ENCODE data around the gene ZCCHC2. TPM values are rescaled to one million over a fixed set of nuclear protein-coding genes. Genes with fewer than 3 reads are reported as not detected.

Gene ZCCHC2
- total RNA-seq: 10 to 100 TPM; 31.9 to 39.5 (median 35.7) TPM

DNA sequence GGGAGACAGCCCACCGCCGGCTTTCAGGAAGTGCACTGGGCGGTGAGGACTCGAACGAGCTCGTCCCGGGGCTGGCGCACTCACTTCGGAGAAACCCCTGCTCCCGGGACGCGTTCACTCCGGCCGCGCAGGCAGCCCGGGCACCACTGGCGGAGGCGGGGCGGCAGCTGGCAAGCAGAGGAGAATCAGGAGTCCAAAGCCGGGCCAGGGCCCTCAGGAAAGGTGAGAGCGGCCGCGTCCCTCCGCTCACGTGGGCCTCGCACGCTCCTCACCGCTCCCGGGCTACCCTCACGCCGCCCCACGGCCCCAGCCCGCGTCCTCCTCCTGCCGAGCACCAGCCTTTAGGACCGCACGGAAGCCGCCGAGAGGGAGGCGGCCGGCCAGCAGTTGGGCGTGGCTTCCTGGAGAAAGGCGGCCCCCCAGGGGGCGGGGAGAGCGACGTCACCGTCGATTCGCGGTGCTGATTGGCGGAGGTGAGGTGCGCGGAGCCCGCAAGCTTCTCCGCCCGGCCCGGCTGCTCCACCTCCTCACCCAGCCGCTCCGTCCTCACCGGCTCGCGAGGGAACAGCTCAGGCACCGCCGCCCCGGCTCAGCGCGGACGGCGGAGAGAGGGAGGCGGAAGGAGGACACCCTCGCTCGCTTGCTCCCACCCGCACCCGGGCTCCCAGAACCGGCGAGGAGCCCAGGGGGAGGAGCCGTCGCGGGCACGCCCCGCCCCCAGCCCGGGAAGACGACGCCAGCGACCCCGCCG, at the start of gene ZCCHC2:
ZCCHC2 (plus strand) TSS at position 522 of the 751 bp plus-strand sequence. CDS start 400 bp downstream, outside the sequence.
- no peaks in the 10 kb centered on the region for H3K9me3 Mint-ChIP-seq
- H3K36me3 Mint-ChIP-seq (ENCODE audit: insufficient read depth): peaks cover 9% of the 10 kb centered on the region
- DNase-seq: peak; percentile 99
- peaks cover 37% of the 10 kb centered on the region for H3K4me1 Mint-ChIP-seq (ENCODE audit: low read depth)
- H3K4me3 Mint-ChIP-seq: peak within 1 kb of the TSS; percentile 98
- H3K27me3 Mint-ChIP-seq (ENCODE audit: low read depth): no peaks in the 10 kb centered on the region
- peak; percentile 79 to 80 for ATAC-seq

DNA sequence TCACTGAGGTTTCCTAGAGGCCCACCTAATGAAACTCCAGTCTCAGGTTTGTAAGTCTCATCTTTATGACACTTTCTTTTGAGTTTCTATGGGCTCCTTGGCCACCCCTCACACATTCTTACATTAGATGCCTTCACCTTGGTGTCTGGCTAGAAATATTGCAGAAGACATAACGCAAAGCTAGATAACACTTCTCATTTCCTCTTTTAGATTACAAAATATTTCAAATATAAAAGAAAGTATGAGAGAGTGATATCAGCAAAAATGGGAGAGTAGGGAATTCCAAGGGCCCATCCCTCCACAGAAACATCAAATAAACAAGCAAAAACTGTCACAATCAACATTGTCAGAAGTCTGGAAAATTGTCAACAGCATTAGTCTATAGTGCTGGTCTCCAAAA, 43.3 kb upstream of the ZCCHC2 start:
- Mint-ChIP-seq H3K4me1 (ENCODE audit: low read depth) (no peaks in the 10 kb centered on the region), H3K4me3 (no peak overlapping the region), H3K27me3 (ENCODE audit: low read depth) (peaks cover 31% of the 10 kb centered on the region), H3K9me3 (peaks cover 22% of the 10 kb centered on the region), H3K36me3 (ENCODE audit: insufficient read depth) (no peaks in the 10 kb centered on the region)
- ATAC-seq (no peak), DNase-seq (no peak)

DNA sequence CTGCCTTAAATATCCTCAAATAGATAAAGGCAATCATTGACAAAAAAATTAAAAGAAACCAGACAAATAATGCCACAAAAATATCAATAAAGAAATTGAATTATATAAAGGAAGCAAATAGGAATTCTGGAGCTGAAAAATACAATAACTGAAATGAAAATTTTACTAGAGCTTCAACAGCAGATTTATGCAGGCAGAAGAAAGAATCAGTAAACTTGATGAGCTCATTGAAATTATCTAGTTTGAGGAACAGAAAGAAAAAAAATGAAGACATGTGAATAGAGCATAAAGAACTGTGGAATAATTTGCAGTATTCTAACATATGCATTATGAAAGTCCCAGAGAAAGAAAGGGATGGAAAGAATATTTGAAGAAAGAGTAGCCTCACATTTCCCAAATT, 41.9 kb upstream of the ZCCHC2 start:
- Mint-ChIP-seq H3K9me3 (peaks cover 22% of the 10 kb centered on the region), H3K4me1 (ENCODE audit: low read depth) (peaks cover 2% of the 10 kb centered on the region), H3K36me3 (ENCODE audit: insufficient read depth) (no peaks in the 10 kb centered on the region), H3K4me3 (no peak overlapping the region), H3K27me3 (ENCODE audit: low read depth) (peaks cover 33% of the 10 kb centered on the region)
- no peak for DNase-seq
- no peak for ATAC-seq

DNA sequence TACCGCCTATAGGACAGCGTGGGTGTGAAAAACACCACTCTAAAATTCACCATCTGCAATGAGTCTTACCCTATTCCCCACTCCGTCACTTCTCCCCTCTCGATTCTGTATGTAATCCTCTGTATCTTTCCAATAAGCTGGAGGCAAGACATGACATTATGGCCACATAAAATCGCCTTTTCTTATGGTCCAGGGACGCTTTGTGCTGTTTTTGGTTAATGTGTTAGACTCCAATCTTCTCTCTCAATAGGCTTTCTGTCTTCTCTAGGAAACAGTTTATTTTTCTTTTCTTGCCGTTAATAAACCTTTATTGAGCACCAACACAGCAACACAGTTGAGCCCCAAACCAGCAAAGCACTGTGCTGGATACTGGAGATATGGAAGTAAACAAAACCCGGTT, 37.9 kb upstream of the ZCCHC2 start:
- no peak for DNase-seq
- H3K36me3 Mint-ChIP-seq (ENCODE audit: insufficient read depth): no peaks in the 10 kb centered on the region
- H3K27me3 Mint-ChIP-seq (ENCODE audit: low read depth): peaks cover 21% of the 10 kb centered on the region
- peaks cover 2% of the 10 kb centered on the region for H3K4me1 Mint-ChIP-seq (ENCODE audit: low read depth)
- H3K4me3 Mint-ChIP-seq: no peak overlapping the region
- H3K9me3 Mint-ChIP-seq: peaks cover 21% of the 10 kb centered on the region
- no peak for ATAC-seq

DNA sequence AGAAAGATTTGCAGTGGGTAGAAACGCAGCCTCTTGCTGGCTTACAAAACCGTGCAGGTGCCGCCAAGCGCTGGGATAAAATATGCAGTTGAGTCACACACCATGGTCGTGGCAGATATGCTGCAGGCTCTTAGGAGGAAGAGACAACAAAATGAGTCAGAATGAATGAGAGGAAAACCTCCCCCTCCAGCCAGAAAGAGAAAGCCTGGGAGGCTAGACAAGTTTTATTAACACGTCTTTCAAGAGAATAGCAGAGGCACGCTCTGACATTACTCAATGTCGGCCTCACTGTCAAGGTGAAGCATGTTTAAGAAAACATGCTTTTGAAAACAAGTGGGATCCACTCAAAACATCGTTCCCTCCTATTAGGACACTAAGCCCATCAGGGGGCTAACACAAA, 37.1 kb upstream of the ZCCHC2 start:
- ATAC-seq: peak; percentile 49 to 65
- Mint-ChIP-seq H3K4me1 (ENCODE audit: low read depth) (peaks cover 2% of the 10 kb centered on the region), H3K4me3 (no peak overlapping the region), H3K9me3 (peaks cover 14% of the 10 kb centered on the region), H3K36me3 (ENCODE audit: insufficient read depth) (no peaks in the 10 kb centered on the region), H3K27me3 (ENCODE audit: low read depth) (peaks cover 24% of the 10 kb centered on the region)
- no peak for DNase-seq

DNA sequence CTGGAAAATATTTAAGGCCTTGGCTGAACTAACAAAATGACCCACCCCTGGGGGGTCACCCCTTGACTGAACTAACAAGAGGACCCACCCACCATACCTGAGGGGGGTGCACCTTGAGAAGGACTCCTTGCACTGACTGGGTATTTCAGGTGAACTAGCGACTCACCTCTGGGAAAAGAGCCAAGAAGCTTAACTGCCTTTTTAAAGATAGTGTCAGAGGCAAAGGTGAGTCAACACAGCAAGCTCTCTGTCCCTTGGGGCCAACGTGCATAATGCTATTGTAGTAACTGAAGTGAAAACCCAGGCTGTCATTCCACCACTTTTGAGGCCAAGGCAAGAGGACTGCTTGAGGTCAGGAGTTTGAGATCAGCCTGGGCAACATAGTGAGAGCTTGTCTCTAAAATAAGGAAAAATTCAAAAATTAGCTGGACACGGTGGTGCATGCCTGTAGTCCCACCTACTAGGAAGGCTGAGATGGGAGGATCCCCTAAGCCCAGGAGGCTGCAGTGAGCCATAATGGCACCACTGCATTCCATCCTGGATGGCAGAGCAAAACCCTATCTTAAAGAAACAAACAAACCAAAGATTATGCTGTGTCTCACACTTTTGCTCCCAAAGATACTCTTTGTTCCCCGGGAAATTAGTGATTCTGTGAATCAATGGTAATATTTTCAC, 36.4 kb upstream of the ZCCHC2 start:
- peaks cover 2% of the 10 kb centered on the region for H3K4me1 Mint-ChIP-seq (ENCODE audit: low read depth)
- no peaks in the 10 kb centered on the region for H3K36me3 Mint-ChIP-seq (ENCODE audit: insufficient read depth)
- DNase-seq: no peak
- H3K4me3 Mint-ChIP-seq: no peak overlapping the region
- H3K27me3 Mint-ChIP-seq (ENCODE audit: low read depth): peaks cover 30% of the 10 kb centered on the region
- ATAC-seq: peak; percentile 77 to 83
- H3K9me3 Mint-ChIP-seq: peaks cover 7% of the 10 kb centered on the region

DNA sequence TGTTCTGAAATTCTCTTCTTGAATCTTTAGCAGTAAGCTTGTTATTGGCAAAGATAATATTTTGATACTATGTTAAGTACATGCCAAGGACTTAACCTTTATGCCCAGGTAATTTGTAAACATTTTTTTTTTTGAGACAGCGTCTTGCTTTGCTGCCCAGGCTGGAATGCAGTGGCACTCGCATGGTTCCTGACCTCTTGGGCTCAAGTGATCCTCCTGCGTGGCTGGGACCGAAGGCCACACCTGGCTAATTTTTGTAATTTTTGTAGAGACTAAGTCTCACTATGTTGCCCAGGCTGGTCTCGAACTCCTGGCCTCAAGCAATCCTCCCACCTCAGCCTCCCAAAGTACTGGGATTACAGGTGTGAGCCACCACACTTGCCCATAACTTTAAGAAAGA, 35.7 kb upstream of the ZCCHC2 start:
- H3K27me3 Mint-ChIP-seq (ENCODE audit: low read depth): peaks cover 37% of the 10 kb centered on the region
- ATAC-seq: no peak

DNA sequence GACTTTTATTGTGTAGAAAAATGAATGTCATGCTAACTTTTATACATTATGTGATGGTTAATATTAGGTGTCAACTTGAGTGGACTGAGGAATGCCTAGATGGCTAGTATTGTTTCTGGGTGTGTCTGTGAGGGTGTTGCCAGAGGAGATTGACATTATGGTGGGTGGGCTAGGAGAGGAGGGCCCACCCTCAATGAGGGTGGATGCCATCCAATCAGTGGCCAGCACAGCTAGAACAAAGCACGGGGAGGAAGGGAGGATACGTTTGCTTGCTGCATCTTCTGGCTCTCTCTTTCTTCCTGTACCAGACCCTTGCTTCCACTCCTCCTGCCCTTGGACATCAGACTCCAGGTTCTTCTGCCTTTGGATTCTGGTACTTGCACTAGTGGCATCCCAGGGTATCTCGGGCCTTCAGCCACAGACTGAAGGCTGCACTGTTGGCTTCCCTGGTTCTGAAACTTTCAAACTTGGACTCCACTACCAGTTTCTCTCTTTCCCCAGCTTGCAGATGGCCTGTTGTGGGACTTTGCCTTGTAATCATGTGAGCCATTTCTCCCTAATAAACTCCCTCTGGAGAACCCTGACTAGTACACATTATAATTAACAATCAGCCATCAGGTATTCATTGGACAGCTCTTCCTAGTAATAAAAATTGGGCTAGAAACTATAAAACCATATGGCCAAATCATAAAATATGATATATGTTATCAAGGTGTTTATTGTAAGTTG, 31.7 kb upstream of the ZCCHC2 start:
- Mint-ChIP-seq H3K36me3 (ENCODE audit: insufficient read depth) (no peaks in the 10 kb centered on the region), H3K27me3 (ENCODE audit: low read depth) (peaks cover 28% of the 10 kb centered on the region), H3K4me1 (ENCODE audit: low read depth) (no peaks in the 10 kb centered on the region), H3K4me3 (no peak overlapping the region), H3K9me3 (no peaks in the 10 kb centered on the region)
- DNase-seq (no peak), ATAC-seq (no peak)

More for the DNA sequence above, 35.7 kb upstream of the ZCCHC2 start:
- no peaks in the 10 kb centered on the region for H3K36me3 Mint-ChIP-seq (ENCODE audit: insufficient read depth)
- H3K4me3 Mint-ChIP-seq: no peak overlapping the region
- H3K4me1 Mint-ChIP-seq (ENCODE audit: low read depth): peaks cover 2% of the 10 kb centered on the region
- DNase-seq: no peak
- H3K9me3 Mint-ChIP-seq: no peaks in the 10 kb centered on the region

DNA sequence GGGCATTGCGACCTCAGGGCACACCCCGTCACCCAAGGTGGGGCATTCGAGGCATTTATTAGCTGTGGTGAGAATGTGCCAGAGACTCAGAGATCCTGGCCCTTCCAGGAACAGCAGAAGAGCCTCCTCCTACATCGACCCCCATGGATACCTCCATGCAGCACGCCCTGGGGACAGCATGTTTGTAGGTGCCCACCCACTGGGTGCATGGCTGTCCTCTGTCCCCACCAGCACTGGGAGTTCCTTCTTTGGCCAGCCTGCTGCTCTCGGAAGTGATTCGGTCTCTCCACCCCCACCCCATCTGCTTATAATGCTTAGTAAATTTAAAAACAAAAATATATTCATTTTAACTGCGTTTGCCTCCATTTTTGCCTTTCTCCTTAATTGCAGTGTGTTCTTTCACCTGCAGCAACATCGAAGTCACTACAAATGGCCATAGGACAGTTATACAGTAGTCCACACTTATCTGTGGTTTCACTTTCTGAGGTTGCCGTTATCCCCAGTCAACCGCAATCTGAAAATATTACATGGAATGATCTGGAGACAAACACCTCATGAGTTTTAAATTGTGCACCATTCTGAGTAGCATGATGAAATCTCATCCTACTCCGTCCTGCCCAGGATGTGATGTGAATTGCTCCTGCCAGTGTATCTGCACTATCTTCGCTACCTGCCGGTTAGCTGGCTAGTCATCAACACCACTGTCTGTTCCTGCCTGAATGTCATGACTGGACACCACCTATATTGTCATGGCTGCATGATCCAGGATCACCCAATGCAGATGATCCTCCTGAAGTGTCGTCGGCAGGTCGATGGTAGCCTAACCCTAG, 29.6 kb upstream of the ZCCHC2 start:
- DNase-seq (no peak), ATAC-seq (no peak)
- Mint-ChIP-seq H3K4me3 (no peak overlapping the region), H3K4me1 (ENCODE audit: low read depth) (no peaks in the 10 kb centered on the region), H3K36me3 (ENCODE audit: insufficient read depth) (no peaks in the 10 kb centered on the region), H3K27me3 (ENCODE audit: low read depth) (peaks cover 24% of the 10 kb centered on the region), H3K9me3 (no peaks in the 10 kb centered on the region)

DNA sequence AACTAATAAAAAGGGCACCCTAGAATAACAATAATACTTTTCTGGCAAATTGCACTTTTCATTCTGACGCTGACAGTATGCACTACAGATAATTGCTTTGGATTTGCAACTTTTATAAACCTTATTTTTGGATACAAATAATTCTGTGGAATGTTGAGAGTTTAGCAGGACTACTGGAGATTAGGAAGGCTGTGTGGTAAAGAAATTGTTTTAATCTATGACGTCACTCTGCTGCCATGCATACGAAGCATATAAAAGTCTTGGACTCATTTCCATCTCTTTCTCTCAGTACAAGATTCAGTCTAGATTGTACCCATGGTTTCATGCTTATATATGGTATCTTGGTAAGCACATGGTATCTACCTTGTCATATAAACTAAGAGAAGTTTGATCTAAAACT, 28.1 kb upstream of the ZCCHC2 start:
- no peaks in the 10 kb centered on the region for H3K4me1 Mint-ChIP-seq (ENCODE audit: low read depth)
- H3K27me3 Mint-ChIP-seq (ENCODE audit: low read depth): peaks cover 21% of the 10 kb centered on the region
- no peaks in the 10 kb centered on the region for H3K36me3 Mint-ChIP-seq (ENCODE audit: insufficient read depth)
- no peak overlapping the region for H3K4me3 Mint-ChIP-seq
- ATAC-seq (no peak), DNase-seq (no peak)
- H3K9me3 Mint-ChIP-seq: no peaks in the 10 kb centered on the region

DNA sequence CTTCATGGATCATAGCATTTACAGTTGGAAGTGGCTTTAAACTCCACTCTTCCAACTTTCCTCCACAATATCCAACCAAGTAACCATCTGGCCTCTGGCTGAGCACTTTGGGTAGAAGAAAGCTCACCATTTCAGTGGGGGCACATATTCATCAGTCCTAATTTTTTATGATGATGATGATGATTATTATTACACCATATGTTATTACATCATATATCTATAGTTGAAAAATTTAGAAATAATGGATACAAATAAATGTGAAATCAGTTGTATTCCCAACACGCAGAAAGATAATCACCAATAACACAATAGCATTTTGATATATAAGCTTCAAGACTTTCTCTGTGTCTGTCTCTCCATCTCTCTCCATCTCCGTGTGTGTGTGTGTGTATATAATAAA, 26.6 kb upstream of the ZCCHC2 start:
- Mint-ChIP-seq H3K4me1 (ENCODE audit: low read depth) (no peaks in the 10 kb centered on the region), H3K4me3 (no peak overlapping the region), H3K27me3 (ENCODE audit: low read depth) (peaks cover 13% of the 10 kb centered on the region), H3K9me3 (no peaks in the 10 kb centered on the region), H3K36me3 (ENCODE audit: insufficient read depth) (peaks cover 1% of the 10 kb centered on the region)
- no peak for DNase-seq
- ATAC-seq: no peak

DNA sequence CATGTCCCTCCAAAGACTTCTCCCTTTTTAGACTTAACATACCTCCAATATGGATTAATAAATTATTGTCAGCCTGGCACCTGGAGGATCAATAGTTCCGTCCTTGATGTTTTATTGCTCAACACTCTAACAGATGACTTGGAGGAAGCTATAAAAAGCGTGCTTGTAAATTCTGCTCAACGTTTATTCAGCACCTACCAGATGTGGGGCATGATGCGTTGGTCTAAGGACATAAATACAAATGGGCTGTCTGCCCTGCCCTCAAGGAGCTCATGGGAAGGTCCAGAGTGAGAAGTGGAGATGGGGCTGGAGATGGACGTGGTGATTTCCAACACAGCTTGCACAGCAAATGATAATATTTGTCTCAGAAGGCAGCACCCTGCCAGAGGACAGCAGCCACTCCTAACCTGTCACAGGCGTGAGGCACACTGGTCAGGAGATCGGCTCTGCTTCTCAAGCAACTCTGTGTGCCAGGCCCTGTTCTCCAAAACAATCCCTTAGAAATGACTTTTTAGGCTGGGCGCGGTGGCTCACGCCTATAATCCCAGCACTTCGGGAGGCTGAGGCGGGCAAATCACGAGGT, 25.5 kb upstream of the ZCCHC2 start:
- Mint-ChIP-seq H3K36me3 (ENCODE audit: insufficient read depth) (peaks cover 2% of the 10 kb centered on the region), H3K27me3 (ENCODE audit: low read depth) (peaks cover 5% of the 10 kb centered on the region), H3K9me3 (no peaks in the 10 kb centered on the region), H3K4me1 (ENCODE audit: low read depth) (no peaks in the 10 kb centered on the region), H3K4me3 (no peak overlapping the region)
- no peak for DNase-seq
- no peak for ATAC-seq

DNA sequence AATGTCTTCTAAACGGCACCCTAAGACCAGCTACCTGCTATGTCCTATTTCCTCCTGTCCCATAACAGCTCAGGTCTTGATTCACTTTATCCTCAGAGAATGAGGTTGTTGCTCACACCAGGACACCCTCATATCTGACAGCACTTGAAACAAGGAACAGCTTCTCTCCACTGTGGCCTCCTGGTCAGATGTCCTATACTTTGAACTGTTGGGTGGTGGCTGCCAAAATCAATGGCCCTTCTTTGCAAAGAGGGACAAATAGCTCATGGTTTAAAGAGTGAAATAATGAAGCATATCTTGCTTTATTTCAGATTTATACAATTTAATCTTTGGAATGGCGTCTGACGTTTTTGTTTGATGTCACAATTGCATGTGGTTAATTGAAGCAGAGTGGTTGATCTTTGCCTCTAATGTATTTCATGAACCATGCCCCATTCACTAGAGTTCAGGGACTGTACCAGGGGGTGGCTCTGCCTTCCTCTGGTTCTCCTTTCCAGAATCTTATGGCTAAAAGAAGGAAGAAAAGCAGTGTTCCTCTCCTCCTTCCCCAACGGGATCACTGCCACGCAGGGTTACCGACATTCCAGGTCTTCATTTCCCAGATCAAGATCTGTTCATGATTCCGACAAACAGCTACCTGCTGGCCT, 24.1 kb upstream of the ZCCHC2 start:
- Mint-ChIP-seq H3K36me3 (ENCODE audit: insufficient read depth) (peaks cover 2% of the 10 kb centered on the region), H3K9me3 (no peaks in the 10 kb centered on the region), H3K4me1 (ENCODE audit: low read depth) (no peaks in the 10 kb centered on the region), H3K4me3 (no peak overlapping the region), H3K27me3 (ENCODE audit: low read depth) (peaks cover under 1% of the 10 kb centered on the region)
- ATAC-seq (no peak), DNase-seq (no peak)

Data from activated T-cell treated with anti-CD3 and anti-CD28 coated beads, Interleukin-2, amount 50 U/mL, for 4 hours (primary cell).